ENCODE results near the gene FBXL2.
"Not testable (repeated sequence)": the region's sequence is repeated elsewhere in the genome, so short reads cannot be mapped to it uniquely, and the experiment has no call there.

Gene FBXL2

GRCh38 chr3:33419948-33420347 is 142.7 kb downstream of the FBXL2 start:
- H3K27ac ChIP-seq (ENCODE audit: low read length): no peak overlapping the region
- H3K4me1 ChIP-seq (ENCODE audit: insufficient read depth, low read length): peaks cover 2% of the 10 kb centered on the region; the same call in 1 of the 2 replicates
- H3K4me3 ChIP-seq (ENCODE audit: low read length): no peak overlapping the region
- H3K9ac ChIP-seq (ENCODE audit: low read depth, low read length): no peak overlapping the region
- no peaks in the 10 kb centered on the region for H3K27me3 ChIP-seq (ENCODE audit: insufficient read depth, low read length)
- no peaks in the 10 kb centered on the region for H3K9me3 ChIP-seq (ENCODE audit: insufficient read depth, low read depth, low read length)
- peaks cover 78% of the 10 kb centered on the region for H3K36me3 ChIP-seq (ENCODE audit: insufficient read depth, low read depth, low read length)

DNA sequence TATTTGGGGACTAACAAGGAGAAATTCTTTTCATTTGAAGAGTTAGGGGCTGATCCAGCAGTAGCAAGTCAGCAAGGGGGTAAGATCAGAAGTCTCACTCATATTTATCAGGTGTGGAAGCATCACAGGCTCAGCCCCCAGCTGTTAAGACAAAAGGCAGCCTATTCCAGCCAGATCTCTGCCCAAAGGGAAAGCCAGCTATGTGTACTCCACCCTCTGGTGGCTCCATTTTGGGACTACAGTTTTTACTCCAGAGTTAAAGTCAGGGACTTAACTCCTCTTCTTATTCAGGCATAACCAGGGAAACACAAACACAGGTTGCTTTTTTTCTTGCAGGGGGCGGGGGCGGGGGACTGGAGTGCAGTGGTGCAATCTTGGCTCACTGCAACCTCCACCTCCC is 143.7 kb downstream of the FBXL2 start:
- Histone ChIP-seq H3K4me1 (ENCODE audit: insufficient read depth, low read length) (peaks cover 10% of the 10 kb centered on the region; the same call in 1 of the 2 replicates), H3K4me3 (ENCODE audit: low read length) (no peak overlapping the region), H3K27ac (ENCODE audit: low read length) (no peak overlapping the region), H3K9me3 (ENCODE audit: insufficient read depth, low read depth, low read length) (no peaks in the 10 kb centered on the region), H3K9ac (ENCODE audit: low read depth, low read length) (no peak overlapping the region), H3K27me3 (ENCODE audit: insufficient read depth, low read length) (no peaks in the 10 kb centered on the region), H3K36me3 (ENCODE audit: insufficient read depth, low read depth, low read length) (peaks cover 71% of the 10 kb centered on the region)

DNA sequence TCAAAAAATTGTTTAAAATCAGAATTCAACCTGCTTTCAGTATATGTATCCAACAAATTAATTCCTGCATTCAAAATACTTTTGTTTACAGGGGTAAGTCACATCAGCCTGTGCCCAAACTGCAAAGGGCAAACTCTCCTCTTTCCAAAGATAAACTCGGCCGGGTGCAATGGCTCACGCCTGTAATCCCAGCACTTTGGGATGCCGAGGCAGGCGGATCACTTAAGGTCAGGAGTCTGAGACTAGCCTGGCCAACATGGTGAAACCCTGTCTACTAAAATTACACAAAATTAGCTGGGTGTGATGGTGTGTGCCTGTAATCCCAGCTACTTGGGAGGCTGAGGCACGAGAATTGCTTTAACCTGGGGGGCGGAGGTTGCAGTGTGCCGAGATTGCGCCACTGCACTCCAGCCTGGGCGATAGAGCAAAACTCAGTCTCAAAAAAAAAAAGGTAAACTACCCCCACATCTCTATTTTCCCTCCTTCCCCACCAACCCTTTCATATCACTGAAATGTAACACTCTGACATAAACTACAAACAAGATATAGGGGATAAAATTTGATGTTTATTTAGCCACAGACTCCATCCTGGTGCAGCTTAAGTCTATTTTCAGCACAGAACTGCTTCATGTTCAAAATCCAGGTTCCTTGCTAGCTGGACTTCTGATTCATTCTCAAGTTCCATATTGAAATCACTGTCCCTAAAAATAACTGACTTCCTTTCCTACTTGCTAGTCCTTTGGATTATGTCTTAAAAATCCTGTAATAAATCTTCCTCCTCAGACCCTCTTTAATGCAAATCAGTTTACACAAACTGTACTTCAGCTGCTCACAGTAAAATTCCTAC is 147.6 kb downstream of the FBXL2 start:
- Histone ChIP-seq H3K27me3 (ENCODE audit: insufficient read depth, low read length) (no peaks in the 10 kb centered on the region), H3K36me3 (ENCODE audit: insufficient read depth, low read depth, low read length) (peaks cover 42% of the 10 kb centered on the region), H3K4me1 (ENCODE audit: insufficient read depth, low read length) (peaks cover 46% of the 10 kb centered on the region), H3K4me3 (ENCODE audit: low read length) (0 out of 2 replicates have a peak overlapping the region, but pooled peaks have one; percentile 36), H3K9me3 (ENCODE audit: insufficient read depth, low read depth, low read length) (no peaks in the 10 kb centered on the region; the same call in 1 of the 2 replicates), H3K27ac (ENCODE audit: low read length) (no peak overlapping the region), H3K9ac (ENCODE audit: low read depth, low read length) (no peak overlapping the region)

DNA sequence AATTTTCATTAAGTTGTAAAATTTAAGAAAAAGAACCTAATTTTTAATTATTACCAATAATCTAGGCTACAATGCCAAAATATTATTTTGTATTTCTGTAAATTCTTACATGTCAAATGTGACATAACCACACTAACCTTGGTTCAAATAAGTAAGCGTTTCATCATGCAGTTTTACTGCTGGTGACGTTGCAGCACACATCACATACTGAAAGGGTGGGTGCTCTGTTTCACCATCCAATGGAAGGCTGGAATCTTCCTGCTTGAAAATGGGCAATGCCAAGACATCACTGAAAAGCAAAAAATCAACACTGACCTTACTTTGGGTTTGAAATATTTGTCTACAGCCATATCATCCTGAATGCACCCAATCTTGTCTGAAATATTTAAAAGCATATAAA is 148.2 kb downstream of the FBXL2 start:
- peak overlapping the region; percentile 36; the same call in 1 of the 2 replicates for H3K4me3 ChIP-seq (ENCODE audit: low read length)
- no peaks in the 10 kb centered on the region for H3K27me3 ChIP-seq (ENCODE audit: insufficient read depth, low read length)
- peaks cover 37% of the 10 kb centered on the region for H3K36me3 ChIP-seq (ENCODE audit: insufficient read depth, low read depth, low read length)
- peaks cover 52% of the 10 kb centered on the region for H3K4me1 ChIP-seq (ENCODE audit: insufficient read depth, low read length)
- H3K9me3 ChIP-seq (ENCODE audit: insufficient read depth, low read depth, low read length): no peaks in the 10 kb centered on the region; the same call in 1 of the 2 replicates
- H3K27ac ChIP-seq (ENCODE audit: low read length): no peak overlapping the region
- H3K9ac ChIP-seq (ENCODE audit: low read depth, low read length): no peak overlapping the region

GRCh38 chr3:33426068-33426467 is 148.8 kb downstream of the FBXL2 start:
- no peaks in the 10 kb centered on the region; the same call in 1 of the 2 replicates for H3K9me3 ChIP-seq (ENCODE audit: insufficient read depth, low read depth, low read length)
- peaks cover 34% of the 10 kb centered on the region for H3K36me3 ChIP-seq (ENCODE audit: insufficient read depth, low read depth, low read length)
- peak overlapping the region; percentile 55 for H3K4me3 ChIP-seq (ENCODE audit: low read length)
- H3K4me1 ChIP-seq (ENCODE audit: insufficient read depth, low read length): peaks cover 59% of the 10 kb centered on the region
- no peak overlapping the region for H3K27ac ChIP-seq (ENCODE audit: low read length)
- H3K9ac ChIP-seq (ENCODE audit: low read depth, low read length): no peak overlapping the region
- no peaks in the 10 kb centered on the region for H3K27me3 ChIP-seq (ENCODE audit: insufficient read depth, low read length)

DNA sequence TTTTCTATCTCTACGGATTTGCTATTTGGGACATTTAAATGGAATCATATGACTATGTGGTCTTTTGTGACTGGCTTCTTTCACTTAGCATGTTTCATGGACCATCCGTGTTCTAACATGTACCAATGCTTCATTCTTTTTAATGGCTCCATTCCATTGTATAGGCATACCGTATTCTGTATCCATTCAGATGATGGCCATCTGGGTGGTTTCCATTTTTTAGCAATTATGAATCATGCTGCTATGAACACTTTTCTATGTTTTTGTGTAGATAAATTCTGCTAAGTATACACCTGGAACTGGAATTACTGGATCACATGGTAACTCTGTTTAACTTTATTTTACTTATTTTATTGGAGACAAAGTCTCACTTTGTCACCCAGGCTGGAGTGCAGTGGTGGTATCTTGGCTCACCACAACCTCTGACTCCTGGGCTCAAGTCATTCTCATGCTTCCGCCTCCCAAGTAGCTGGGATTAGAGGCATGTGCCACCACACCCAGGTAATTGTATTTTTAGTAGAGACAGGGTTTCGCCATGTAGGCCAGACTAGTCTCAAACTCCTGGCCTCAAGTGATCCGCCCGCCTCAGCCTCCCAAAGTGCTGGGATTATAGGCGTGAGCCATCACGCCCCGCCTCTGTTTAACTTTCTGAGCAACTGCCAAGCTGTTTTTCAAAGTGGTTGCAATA is 149.5 kb downstream of the FBXL2 start:
- H3K9ac ChIP-seq (ENCODE audit: low read depth, low read length): no peak overlapping the region
- H3K4me3 ChIP-seq (ENCODE audit: low read length): peak overlapping the region; percentile 55
- H3K27me3 ChIP-seq (ENCODE audit: insufficient read depth, low read length): no peaks in the 10 kb centered on the region
- H3K9me3 ChIP-seq (ENCODE audit: insufficient read depth, low read depth, low read length): no peaks in the 10 kb centered on the region; the same call in 1 of the 2 replicates
- H3K27ac ChIP-seq (ENCODE audit: low read length): no peak overlapping the region
- H3K4me1 ChIP-seq (ENCODE audit: insufficient read depth, low read length): peaks cover 59% of the 10 kb centered on the region
- peaks cover 28% of the 10 kb centered on the region for H3K36me3 ChIP-seq (ENCODE audit: insufficient read depth, low read depth, low read length)

DNA sequence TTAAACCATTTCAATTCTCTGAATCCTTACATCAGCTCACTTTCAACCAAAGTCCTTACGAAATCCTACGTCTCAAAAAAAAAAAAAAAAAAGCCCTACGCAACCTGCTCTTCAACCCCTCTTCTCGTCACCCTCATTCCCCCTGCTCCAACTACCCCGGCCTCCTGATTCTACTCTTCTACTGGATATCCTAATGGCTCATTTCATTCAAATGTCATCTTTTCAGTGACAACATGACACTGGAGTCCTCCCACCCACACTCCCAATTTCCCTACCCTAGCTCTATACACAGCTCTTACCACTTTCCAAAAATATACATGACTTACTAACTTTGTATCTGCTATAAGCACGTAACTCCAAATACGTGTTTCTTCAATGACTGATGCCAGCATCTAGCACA is 151.5 kb downstream of the FBXL2 start:
- Histone ChIP-seq H3K4me3 (ENCODE audit: low read length) (no peak overlapping the region), H3K4me1 (ENCODE audit: insufficient read depth, low read length) (peaks cover 59% of the 10 kb centered on the region), H3K27ac (ENCODE audit: low read length) (no peak overlapping the region), H3K9ac (ENCODE audit: low read depth, low read length) (no peak overlapping the region), H3K27me3 (ENCODE audit: insufficient read depth, low read length) (no peaks in the 10 kb centered on the region), H3K9me3 (ENCODE audit: insufficient read depth, low read depth, low read length) (no peaks in the 10 kb centered on the region; the same call in 1 of the 2 replicates), H3K36me3 (ENCODE audit: insufficient read depth, low read depth, low read length) (peaks cover 15% of the 10 kb centered on the region)

DNA sequence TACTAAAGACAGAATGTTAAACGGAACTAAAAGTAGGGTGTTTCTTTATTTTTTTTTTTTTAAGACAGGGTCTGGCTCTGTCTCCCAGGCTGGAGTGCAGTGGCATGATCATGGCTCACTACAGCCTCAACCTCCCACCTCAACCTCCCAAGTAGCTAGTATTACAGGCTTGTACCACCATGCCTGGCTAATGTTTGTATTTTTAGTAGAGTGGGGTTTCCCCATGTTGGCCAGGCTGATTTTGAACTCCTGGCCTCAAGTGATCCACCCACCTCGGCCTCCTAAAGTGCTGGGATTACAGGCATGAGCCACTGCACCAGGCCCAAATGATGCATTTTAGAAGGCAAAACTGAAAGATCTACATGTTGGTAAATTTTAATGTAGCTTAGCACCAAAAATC is 152.1 kb downstream of the FBXL2 start:
- H3K27ac ChIP-seq (ENCODE audit: low read length); H3K27me3 ChIP-seq (ENCODE audit: insufficient read depth, low read length); H3K9ac ChIP-seq (ENCODE audit: low read depth, low read length); H3K4me3 ChIP-seq (ENCODE audit: low read length); H3K9me3 ChIP-seq (ENCODE audit: insufficient read depth, low read depth, low read length); H3K36me3 ChIP-seq (ENCODE audit: insufficient read depth, low read depth, low read length): not testable (repeated sequence)
- peaks cover 59% of the 10 kb centered on the region for H3K4me1 ChIP-seq (ENCODE audit: insufficient read depth, low read length)

DNA sequence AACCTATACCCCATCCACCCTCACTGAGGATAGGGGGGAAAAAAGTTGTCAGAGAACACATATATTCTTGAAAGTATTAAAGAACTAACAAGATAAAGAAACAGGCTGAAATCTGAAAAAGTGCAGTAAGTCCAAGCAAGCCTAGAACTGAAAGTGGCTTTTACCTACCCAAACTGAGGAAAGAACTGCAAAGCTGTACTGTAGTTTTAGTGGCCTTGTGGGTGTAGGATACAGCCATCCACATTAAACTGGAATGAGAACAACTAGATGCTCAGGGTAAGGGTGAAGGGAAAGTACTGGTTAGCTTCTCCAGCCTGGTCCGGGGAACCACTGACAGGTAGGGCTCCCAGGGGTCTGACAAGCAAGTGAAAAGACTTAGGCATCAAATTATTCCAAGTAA is 152.8 kb downstream of the FBXL2 start:
- Histone ChIP-seq H3K36me3 (ENCODE audit: insufficient read depth, low read depth, low read length) (peaks cover 2% of the 10 kb centered on the region), H3K4me1 (ENCODE audit: insufficient read depth, low read length) (peaks cover 56% of the 10 kb centered on the region), H3K9me3 (ENCODE audit: insufficient read depth, low read depth, low read length) (no peaks in the 10 kb centered on the region; the same call in 1 of the 2 replicates), H3K4me3 (ENCODE audit: low read length) (no peak overlapping the region), H3K9ac (ENCODE audit: low read depth, low read length) (peak overlapping the region; percentile 4; the same call in 1 of the 2 replicates), H3K27me3 (ENCODE audit: insufficient read depth, low read length) (no peaks in the 10 kb centered on the region), H3K27ac (ENCODE audit: low read length) (no peak overlapping the region)

- Histone ChIP-seq H3K9ac (ENCODE audit: low read depth, low read length) (peak overlapping the region; percentile 4; the same call in 1 of the 2 replicates), H3K4me3 (ENCODE audit: low read length) (no peak overlapping the region), H3K9me3 (ENCODE audit: insufficient read depth, low read depth, low read length) (no peaks in the 10 kb centered on the region; the same call in 1 of the 2 replicates), H3K4me1 (ENCODE audit: insufficient read depth, low read length) (peaks cover 51% of the 10 kb centered on the region), H3K27ac (ENCODE audit: low read length) (no peak overlapping the region), H3K27me3 (ENCODE audit: insufficient read depth, low read length) (no peaks in the 10 kb centered on the region), H3K36me3 (ENCODE audit: insufficient read depth, low read depth, low read length) (no peaks in the 10 kb centered on the region)
Measured at GRCh38 chr3:33430571-33430970, 153.3 kb downstream of the FBXL2 start.

GRCh38 chr3:33433843-33434242 is 156.6 kb downstream of the FBXL2 start:
- Histone ChIP-seq H3K9me3 (ENCODE audit: insufficient read depth, low read depth, low read length) (no peaks in the 10 kb centered on the region), H3K27me3 (ENCODE audit: insufficient read depth, low read length) (no peaks in the 10 kb centered on the region), H3K9ac (ENCODE audit: low read depth, low read length) (no peak overlapping the region), H3K36me3 (ENCODE audit: insufficient read depth, low read depth, low read length) (no peaks in the 10 kb centered on the region), H3K4me3 (ENCODE audit: low read length) (no peak overlapping the region), H3K4me1 (ENCODE audit: insufficient read depth, low read length) (peaks cover 32% of the 10 kb centered on the region), H3K27ac (ENCODE audit: low read length) (no peak overlapping the region)

Data from iPS-20b (cell line).